ENCODE measurements around the gene SNAI1. TPM values are rescaled to one million over a fixed set of nuclear protein-coding genes. Genes with fewer than 3 reads are reported as not detected.
"Not testable (repeated sequence)": the region's sequence is repeated elsewhere in the genome, so short reads cannot be mapped to it uniquely, and the experiment has no call there.

SNAI1 gene
- total RNA-seq, 1 experiment from 2014 or later, result 8.8 TPM

GRCh38 chr20:49995586-49995985, 12.8 kb downstream of the SNAI1 start:
- no peak overlapping the region for H3K27ac ChIP-seq (ENCODE audit: low read length)
- H3K36me3 ChIP-seq (ENCODE audit: control insufficient read depth, insufficient read depth, low read length), result no peaks in the 10 kb centered on the region
- H3K4me3 ChIP-seq (ENCODE audit: low read depth in 2 of 2, low read length in 2 of 2), result no peak overlapping the region
- ATAC-seq, result no peak
- intact Hi-C loops (cut with micrococcal nuclease; ENCODE audit: unreplicated experiment) (no loop called here), in situ Hi-C loops (cut with HindIII; ENCODE audit: low pct_unique_long_range_greater_than_20kb, low sequenced_read_pairs) (no loop called here)
- CTCF ChIA-PET, result interaction anchor here (1.1 kb wide), 1 partner anchor 16 kb away, joined by 3 read pairs; no protein-coding TSS in a partner anchor
- peaks cover 8% of the 10 kb centered on the region for H3K4me1 ChIP-seq (ENCODE audit: control insufficient read depth, insufficient read depth, low read length)
- no peaks in the 10 kb centered on the region for H3K27me3 ChIP-seq (ENCODE audit: control insufficient read depth, insufficient read depth, low read length)
- no peak for TF ChIP-seq TCF7L2 (IDR thresholded peaks at IDR 0.05; ENCODE audit: low read depth, low read length)
- no peak for TF ChIP-seq SIN3A (IDR thresholded peaks at IDR 0.05; ENCODE audit: borderline replicate concordance, insufficient read depth, low read depth, low read length)
- TF ChIP-seq CTCF (IDR thresholded peaks at IDR 0.05), result no peak
- TF ChIP-seq REST (IDR thresholded peaks at IDR 0.05; ENCODE audit: insufficient read depth in 1 of 2, low read depth in 2 of 2, low read length in 1 of 2), result no peak
- TF ChIP-seq POLR2AphosphoS5 (IDR thresholded peaks at IDR 0.05; ENCODE audit: low read depth, low read length), result no peak
- no TSS peak for BruUV-seq (replicated peaks)
- POLR2A ChIA-PET, result interaction anchor here (0.6 kb wide), 1 partner anchor 19 kb away, joined by 11 read pairs; no protein-coding TSS in a partner anchor
- DNase-seq (ENCODE audit: low read depth, low spot score), result no peak
- H3K9me3 ChIP-seq (ENCODE audit: control insufficient read depth, insufficient read depth, low read depth, low read length), result no peaks in the 10 kb centered on the region

- ATAC-seq; H3K4me3 ChIP-seq (ENCODE audit: low read depth in 2 of 2, low read length in 2 of 2); DNase-seq (ENCODE audit: low read depth, low spot score); H3K27ac ChIP-seq (ENCODE audit: low read length); BruUV-seq (replicated peaks); intact Hi-C loops (cut with micrococcal nuclease; ENCODE audit: unreplicated experiment); H3K27me3 ChIP-seq (ENCODE audit: control insufficient read depth, insufficient read depth, low read length); H3K9me3 ChIP-seq (ENCODE audit: control insufficient read depth, insufficient read depth, low read depth, low read length); in situ Hi-C loops (cut with HindIII; ENCODE audit: low pct_unique_long_range_greater_than_20kb, low sequenced_read_pairs); H3K4me1 ChIP-seq (ENCODE audit: control insufficient read depth, insufficient read depth, low read length); H3K36me3 ChIP-seq (ENCODE audit: control insufficient read depth, insufficient read depth, low read length); CTCF ChIA-PET: not testable (repeated sequence)
- POLR2A ChIA-PET, result interaction anchor here (0.6 to 0.8 kb wide), 3 partner anchors 10 to 489 kb away, joined by 4 to 17 read pairs (median 8); no protein-coding TSS in a partner anchor
Observed at GRCh38 chr20:49998478-49999188, 15.9 kb downstream of the SNAI1 start.

- ATAC-seq, result no peak
- peaks cover 7% of the 10 kb centered on the region for H3K4me1 ChIP-seq (ENCODE audit: control insufficient read depth, insufficient read depth, low read length)
- no peak overlapping the region for H3K27ac ChIP-seq (ENCODE audit: low read length)
- no peaks in the 10 kb centered on the region for H3K36me3 ChIP-seq (ENCODE audit: control insufficient read depth, insufficient read depth, low read length)
- CTCF ChIA-PET, result no interaction called here
- POLR2A ChIA-PET, result interaction anchor here (0.6 to 0.8 kb wide), 3 partner anchors 11 to 488 kb away, joined by 4 to 17 read pairs (median 8); no protein-coding TSS in a partner anchor
- intact Hi-C loops (cut with micrococcal nuclease; ENCODE audit: unreplicated experiment) (no loop called here), in situ Hi-C loops (cut with HindIII; ENCODE audit: low pct_unique_long_range_greater_than_20kb, low sequenced_read_pairs) (no loop called here)
- no peak for DNase-seq (ENCODE audit: low read depth, low spot score)
- H3K9me3 ChIP-seq (ENCODE audit: control insufficient read depth, insufficient read depth, low read depth, low read length), result no peaks in the 10 kb centered on the region
- H3K4me3 ChIP-seq (ENCODE audit: low read depth in 2 of 2, low read length in 2 of 2), result no peak overlapping the region
- TF ChIP-seq CTCF (IDR thresholded peaks at IDR 0.05) (no peak), SIN3A (IDR thresholded peaks at IDR 0.05; ENCODE audit: borderline replicate concordance, insufficient read depth, low read depth, low read length) (no peak), REST (IDR thresholded peaks at IDR 0.05; ENCODE audit: insufficient read depth in 1 of 2, low read depth in 2 of 2, low read length in 1 of 2) (no peak), POLR2AphosphoS5 (IDR thresholded peaks at IDR 0.05; ENCODE audit: low read depth, low read length) (no peak), TCF7L2 (IDR thresholded peaks at IDR 0.05; ENCODE audit: low read depth, low read length) (no peak)
- no TSS peak for BruUV-seq (replicated peaks)
- no peaks in the 10 kb centered on the region for H3K27me3 ChIP-seq (ENCODE audit: control insufficient read depth, insufficient read depth, low read length)
Observed at GRCh38 chr20:49999329-49999728, 16.5 kb downstream of the SNAI1 start.

All from Panc1 (cell line).